ENCODE results near the gene LVRN. TPM values are rescaled to one million over a fixed set of nuclear protein-coding genes. Genes with fewer than 3 reads are reported as not detected.

LVRN gene
- total and polyA plus RNA-seq, 3 donors from 2014 or later = 0.99 to 6.1 (median 3.3) TPM

DNA sequence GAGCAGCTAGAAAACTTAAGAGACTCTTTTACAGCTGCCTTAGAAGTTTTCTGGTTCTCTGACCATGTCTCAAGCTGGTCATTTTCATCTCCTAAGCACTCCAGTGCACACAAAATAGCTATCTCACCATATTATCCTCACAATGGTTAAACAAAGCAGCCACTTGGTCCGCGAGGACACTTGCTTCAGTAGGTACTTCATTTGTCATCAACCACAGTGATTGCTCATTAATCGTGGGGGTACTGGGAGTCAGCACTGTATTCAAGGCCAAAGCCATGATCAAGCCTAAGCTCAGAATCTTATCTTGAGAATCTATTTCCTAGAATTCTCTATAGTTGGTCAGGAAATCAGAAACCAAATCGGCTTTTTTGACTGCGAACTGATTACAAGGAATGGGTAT lies 72.8 kb downstream of the LVRN start:
- H3K4me3 ChIP-seq = no peak overlapping the region
- no peak for TF ChIP-seq POLR2A (IDR thresholded peaks at IDR 0.05)
- no peak for TF ChIP-seq CTCF (IDR thresholded peaks at IDR 0.05)
- 79 to 81% methylated on average over 5 of the region's 5 CpGs for WGBS, 2 donors
- intact Hi-C loops (cut with DNase I; ENCODE audit: low total_unique reads) = no loop called here
- H3K9me3 ChIP-seq = no peaks in the 10 kb centered on the region
- no peak overlapping the region for H3K27ac ChIP-seq
- no peak for DNase-seq
- H3K27me3 ChIP-seq = no peaks in the 10 kb centered on the region
- H3K4me1 ChIP-seq = no peaks in the 10 kb centered on the region
- no peaks in the 10 kb centered on the region for H3K36me3 ChIP-seq (ENCODE audit: low read depth, missing control alignments)

DNA sequence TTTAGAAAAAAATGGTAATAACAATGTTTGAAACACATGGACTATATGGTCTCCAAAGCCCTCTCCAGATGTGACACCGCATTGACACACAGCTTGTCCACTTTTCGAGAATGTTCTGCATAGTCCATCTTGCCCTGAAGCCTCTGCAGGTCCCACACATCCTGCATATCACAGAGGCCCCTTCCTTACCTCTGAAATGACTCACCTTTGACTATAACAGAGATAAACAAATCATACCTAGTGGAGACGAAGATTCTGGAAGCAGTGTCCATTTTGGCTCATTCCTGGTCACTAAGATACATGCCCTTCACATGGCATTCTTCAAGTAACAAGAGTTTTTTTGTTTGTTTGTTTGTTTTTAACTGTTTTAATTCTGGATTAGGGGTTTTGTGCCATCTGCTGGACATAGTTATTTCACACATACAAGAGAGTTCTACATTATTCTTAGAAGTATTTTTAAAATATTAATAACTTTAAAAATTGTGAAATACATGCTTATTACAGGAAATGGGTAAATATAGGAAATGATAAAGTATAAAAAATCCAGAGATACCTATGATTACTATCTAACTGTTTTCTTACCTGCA lies 75.1 kb downstream of the LVRN start:
- intact Hi-C loops (cut with DNase I; ENCODE audit: low total_unique reads) = no loop called here
- TF ChIP-seq CTCF (IDR thresholded peaks at IDR 0.05) = peak in 1 of 3 experiments; percentile 5
- no peak for TF ChIP-seq POLR2A (IDR thresholded peaks at IDR 0.05)
- Histone ChIP-seq H3K36me3 (ENCODE audit: low read depth, missing control alignments) (no peaks in the 10 kb centered on the region), H3K4me1 (no peaks in the 10 kb centered on the region), H3K9me3 (no peaks in the 10 kb centered on the region), H3K27ac (no peak overlapping the region), H3K4me3 (no peak overlapping the region), H3K27me3 (no peaks in the 10 kb centered on the region)
- DNase-seq = no peak
- 67 to 75% methylated on average over 3 of the region's 3 CpGs for WGBS, 2 donors

DNA sequence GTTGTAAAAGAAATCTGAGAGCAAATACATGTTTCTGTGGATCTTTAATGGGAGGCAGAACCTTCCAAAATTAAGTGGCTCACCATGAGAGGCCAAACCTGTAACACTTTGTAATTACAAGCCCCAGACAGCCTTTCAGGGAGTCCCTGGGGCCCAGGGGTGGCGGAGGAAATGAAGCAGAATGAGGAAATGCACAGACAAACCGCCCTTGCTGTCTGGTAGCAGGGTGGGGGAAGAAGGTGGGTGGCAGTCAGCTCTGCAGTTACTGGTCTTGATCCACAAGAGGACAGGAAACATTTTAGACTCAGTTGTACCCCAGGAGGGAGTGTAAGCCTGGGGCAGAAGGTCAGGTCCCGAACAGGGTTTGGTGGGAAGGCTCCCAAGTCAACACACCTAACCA lies 76.5 kb downstream of the LVRN start:
- Histone ChIP-seq H3K9me3 (no peaks in the 10 kb centered on the region), H3K27me3 (no peaks in the 10 kb centered on the region), H3K36me3 (ENCODE audit: low read depth, missing control alignments) (no peaks in the 10 kb centered on the region), H3K4me3 (no peak overlapping the region), H3K4me1 (no peaks in the 10 kb centered on the region), H3K27ac (no peak overlapping the region)
- no peak for DNase-seq
- no peak for TF ChIP-seq POLR2A (IDR thresholded peaks at IDR 0.05)
- TF ChIP-seq CTCF (IDR thresholded peaks at IDR 0.05) = no peak
- WGBS, 2 donors = 76 to 88% methylated on average over 3 of the region's 3 CpGs
- intact Hi-C loops (cut with DNase I; ENCODE audit: low total_unique reads) = no loop called here

DNA sequence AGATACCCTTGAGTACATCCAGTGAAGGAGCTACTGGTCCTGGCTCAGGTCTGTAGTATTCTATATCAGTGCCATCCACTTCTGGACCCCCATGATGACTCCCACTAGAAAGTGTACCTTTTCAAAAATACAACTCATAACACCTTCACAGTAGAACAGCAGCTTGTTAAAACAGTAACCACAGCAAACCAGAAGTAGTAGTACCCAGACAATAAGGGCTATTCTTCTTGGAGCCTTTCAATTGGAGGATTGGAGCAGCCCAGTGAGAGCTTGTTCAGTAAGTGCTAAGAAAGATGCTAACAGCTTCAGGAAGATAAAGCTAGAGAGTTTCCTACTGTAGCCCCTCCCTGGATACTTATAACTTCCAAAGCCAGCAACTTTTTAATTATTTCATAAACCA lies 80.1 kb downstream of the LVRN start:
- H3K36me3 ChIP-seq (ENCODE audit: low read depth, missing control alignments) = no peaks in the 10 kb centered on the region
- no peaks in the 10 kb centered on the region for H3K27me3 ChIP-seq
- no peaks in the 10 kb centered on the region for H3K9me3 ChIP-seq
- no peak overlapping the region for H3K27ac ChIP-seq
- H3K4me3 ChIP-seq = no peak overlapping the region
- DNase-seq = no peak
- H3K4me1 ChIP-seq = no peaks in the 10 kb centered on the region
- TF ChIP-seq CTCF (IDR thresholded peaks at IDR 0.05) = no peak
- intact Hi-C loops (cut with DNase I; ENCODE audit: low total_unique reads) = no loop called here

- Histone ChIP-seq H3K27me3 (no peaks in the 10 kb centered on the region), H3K4me3 (no peak overlapping the region), H3K27ac (no peak overlapping the region), H3K36me3 (ENCODE audit: low read depth, missing control alignments) (no peaks in the 10 kb centered on the region), H3K9me3 (no peaks in the 10 kb centered on the region), H3K4me1 (no peaks in the 10 kb centered on the region)
- WGBS, 2 donors = 55 to 56% methylated on average over 3 of the region's 3 CpGs
- TF ChIP-seq POLR2A (IDR thresholded peaks at IDR 0.05) = no peak
- TF ChIP-seq CTCF (IDR thresholded peaks at IDR 0.05) = no peak
- intact Hi-C loops (cut with DNase I; ENCODE audit: low total_unique reads) = no loop called here
- no peak for DNase-seq
Measured at GRCh38 chr5:116044073-116044472, 81.8 kb downstream of the LVRN start.

All from testis (tissue), 3 donors.